Loucy (cell line): ENCODE data around the gene TIMM22.

Experiments
- CTCF ChIP-seq: fragments of 200-600 bp; sonication (generic); conservative IDR thresholded peaks from 2 replicates; pipeline ENCODE4 v1.5.1; 2014; ENCODE audit warnings: mild to moderate bottlenecking, antibody characterized with exemption, low read length
- EZH2phosphoT487 ChIP-seq: fragments of 200-600 bp; IDR thresholded peaks from 2 replicates; pipeline ENCODE4 v1.6.1; 2018; ENCODE audit warnings: antibody characterized with exemption, mild to moderate bottlenecking, moderate library complexity, borderline replicate concordance

- TF ChIP-seq CTCF (no peak), EZH2phosphoT487 (no peak)
Measured at GRCh38 chr17:998111-998510, 1.2 kb downstream of the TIMM22 start.
